GM18499 (cell line): ENCODE results near the gene RBM11.
"Not testable (repeated sequence)": the region's sequence is repeated elsewhere in the genome, so short reads cannot be mapped to it uniquely, and the experiment has no call there.

Experiments used
- ATAC-seq: cut with Tn5 transposase; IDR thresholded peaks from one replicate; pipeline ENCODE4 v1.9.1; 2021; ENCODE audit warnings: moderate number of reproducible peaks; ENCODE audit not compliant: insufficient read depth, unreplicated experiment

RBM11 gene, protein sequence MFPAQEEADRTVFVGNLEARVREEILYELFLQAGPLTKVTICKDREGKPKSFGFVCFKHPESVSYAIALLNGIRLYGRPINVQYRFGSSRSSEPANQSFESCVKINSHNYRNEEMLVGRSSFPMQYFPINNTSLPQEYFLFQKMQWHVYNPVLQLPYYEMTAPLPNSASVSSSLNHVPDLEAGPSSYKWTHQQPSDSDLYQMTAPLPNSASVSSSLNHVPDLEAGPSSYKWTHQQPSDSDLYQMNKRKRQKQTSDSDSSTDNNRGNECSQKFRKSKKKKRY

DNA sequence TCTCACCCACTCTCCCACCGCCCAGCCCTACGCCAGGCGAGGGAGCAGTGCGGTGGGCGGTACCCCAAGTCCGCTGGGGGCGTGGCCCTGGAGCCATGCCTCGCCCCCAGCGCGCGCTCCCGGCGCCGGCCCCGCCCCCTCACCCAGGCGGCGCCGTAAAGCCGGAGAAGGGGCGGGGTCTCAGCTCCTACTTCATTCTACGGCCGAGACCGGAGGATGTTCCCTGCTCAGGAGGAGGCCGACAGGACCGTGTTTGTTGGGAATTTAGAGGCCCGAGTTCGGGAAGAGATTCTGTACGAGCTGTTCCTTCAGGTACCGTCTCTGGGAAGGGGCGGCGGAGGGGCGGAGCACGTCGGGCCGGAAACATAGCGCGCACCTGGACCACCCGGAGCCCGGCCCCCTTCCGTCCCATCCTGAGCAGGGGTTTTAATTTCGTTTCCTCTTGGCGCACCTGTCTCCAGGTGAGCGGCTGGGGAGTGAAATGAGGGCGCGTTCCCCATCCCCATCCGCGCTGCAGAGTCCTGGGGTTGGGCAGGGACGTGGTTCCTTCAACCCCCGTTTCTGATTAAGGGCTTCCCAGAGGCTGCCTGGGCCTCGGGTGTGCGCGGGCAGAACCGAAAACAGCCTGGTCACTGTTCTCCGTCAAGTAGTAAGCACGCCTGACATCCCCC is at the start of gene RBM11:
TSS of gene RBM11 (plus strand) at position 187 of the 671 bp plus-strand sequence. CDS start at position 217, 30 bp downstream.
- ATAC-seq, result peak; percentile 43

- ATAC-seq, result not testable (repeated sequence)
Observed at GRCh38 chr21:14166463-14167223, 49.3 kb upstream of the RBM11 start.

GRCh38 chr21:14206222-14206621 is 9.7 kb upstream of the RBM11 start:
- no peak for ATAC-seq

DNA sequence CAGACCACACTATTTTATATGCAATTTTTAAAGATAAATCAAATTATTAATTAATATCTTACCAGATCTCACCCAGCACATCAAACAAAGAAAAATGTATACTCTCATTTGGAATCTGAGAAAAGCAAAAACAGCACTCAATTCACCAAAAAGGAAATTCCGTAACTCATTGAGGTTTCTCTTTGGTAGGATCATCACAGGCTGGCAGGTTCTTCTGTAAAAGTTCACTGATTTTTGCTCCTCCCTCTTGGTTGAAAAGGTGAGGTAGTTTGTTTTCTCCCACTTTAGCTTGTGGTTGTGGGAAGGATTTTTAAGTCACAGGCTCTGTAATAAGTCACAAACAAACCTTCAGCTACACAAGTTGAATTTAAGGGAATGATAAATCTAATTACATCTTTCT is 5.2 kb upstream of the RBM11 start, which contains the start of gene LIPI:
TSS of gene LIPI (minus strand) at position 218 of the 400 bp plus-strand sequence. CDS start at position 108, 110 bp downstream.
- no peak for ATAC-seq

- ATAC-seq, result no peak
Observed at GRCh38 chr21:14213164-14213563, 2.8 kb upstream of the RBM11 start.

GRCh38 chr21:14223365-14223764 is 7.4 kb downstream of the RBM11 start:
- ATAC-seq, result no peak

DNA sequence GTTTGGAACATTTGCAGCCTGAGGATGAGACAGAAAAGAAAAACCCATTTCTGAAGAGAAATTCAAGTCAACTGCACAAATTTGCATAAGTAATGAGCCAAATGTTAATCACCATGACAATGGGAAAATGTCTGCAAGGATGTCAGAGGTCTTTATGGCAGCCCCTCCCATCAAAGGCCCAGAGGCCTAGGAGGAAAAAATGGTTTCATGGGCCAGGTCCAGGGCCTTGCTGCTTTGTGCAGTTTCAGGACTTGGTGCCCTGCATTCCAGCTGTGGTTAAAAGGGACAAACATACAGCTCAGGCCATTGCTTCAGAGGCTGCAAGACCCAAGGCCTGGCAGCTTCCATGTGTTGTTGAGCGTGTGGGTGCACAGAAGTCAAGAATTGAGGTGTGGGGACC is 13.4 kb downstream of the RBM11 start:
- ATAC-seq, result no peak

DNA sequence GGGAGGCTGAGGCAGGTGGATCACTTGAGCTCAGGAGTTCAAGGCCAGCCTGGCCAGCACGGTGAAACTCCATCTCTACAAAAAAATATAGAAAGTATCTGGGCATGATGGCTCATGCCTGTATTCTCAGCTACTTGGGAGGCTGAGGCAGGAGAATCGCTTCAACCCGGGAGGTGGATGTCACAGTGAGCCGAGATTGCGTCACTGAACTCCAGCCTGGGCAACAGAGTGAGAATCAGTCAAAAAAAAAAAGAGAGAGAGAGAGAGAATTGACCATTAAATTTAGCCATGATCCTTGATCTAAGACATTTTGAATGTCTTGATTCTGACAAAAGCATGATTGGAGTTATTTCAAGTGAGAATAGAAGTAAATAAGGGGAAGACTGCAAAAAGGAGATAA is 19.1 kb downstream of the RBM11 start:
- no peak for ATAC-seq

GRCh38 chr21:14236180-14236579 is 20.2 kb downstream of the RBM11 start:
- ATAC-seq, result no peak

- no peak for ATAC-seq
Observed at GRCh38 chr21:14239281-14239680, 23.3 kb downstream of the RBM11 start.

- ATAC-seq, result no peak
Observed at GRCh38 chr21:14241297-14241696, 25.3 kb downstream of the RBM11 start.

DNA sequence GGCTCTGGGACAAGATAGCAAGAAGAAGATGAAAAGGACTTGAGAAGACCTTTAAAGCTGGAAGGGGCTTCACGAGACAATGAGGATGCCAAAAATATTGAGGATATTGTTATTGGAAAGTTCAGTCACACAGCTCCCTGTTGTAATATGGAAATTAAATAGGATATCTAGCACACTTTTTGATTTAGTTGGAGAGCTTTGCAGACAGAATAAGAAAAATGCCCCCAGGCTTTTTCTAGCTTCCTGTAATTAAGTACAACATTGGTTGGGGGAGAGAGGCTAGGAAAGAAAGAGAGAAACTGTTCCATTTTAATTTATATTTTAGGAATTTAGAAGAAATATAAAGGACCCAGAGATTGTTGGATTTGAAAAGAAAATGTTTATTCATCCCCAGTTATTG is 27.5 kb downstream of the RBM11 start:
- ATAC-seq, result no peak

DNA sequence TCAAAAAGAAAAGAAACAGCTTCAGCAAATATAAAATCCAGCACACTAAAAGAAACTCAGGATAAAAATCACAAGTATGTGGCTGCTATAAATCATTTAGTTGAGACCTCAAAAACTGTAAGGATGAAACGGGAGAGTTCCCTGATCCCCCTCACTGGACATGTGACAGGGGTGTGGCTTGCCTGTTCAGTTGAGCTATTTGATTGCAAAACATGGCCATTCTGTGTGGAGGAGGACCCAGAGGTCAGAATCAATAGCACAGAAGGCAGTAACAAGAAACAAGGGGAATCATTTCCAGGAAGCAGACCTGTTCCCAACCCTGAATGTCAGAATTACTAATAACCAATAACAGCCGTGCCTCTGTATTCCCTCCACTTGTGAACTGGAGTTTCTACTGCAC is 27.9 kb downstream of the RBM11 start:
- ATAC-seq, result no peak

DNA sequence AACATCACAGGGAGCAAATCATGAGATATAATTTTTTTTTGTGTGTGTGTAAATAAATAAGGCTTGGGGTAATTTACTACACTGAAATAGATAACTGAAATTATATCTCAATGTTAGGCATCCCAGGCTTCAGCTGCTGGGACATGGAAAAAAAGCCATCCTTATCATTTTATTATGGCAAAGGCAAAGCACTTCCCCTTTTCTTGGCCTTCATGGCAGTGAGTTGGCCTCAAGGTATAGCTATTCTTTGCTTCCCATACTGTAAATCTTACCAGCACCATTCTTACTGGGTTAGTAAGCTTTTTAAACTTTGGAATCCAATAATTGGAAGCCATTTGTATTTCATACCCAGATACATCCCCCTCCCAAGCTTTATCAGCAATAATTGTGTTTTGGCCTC is 29.0 kb downstream of the RBM11 start:
- ATAC-seq, result no peak

GRCh38 chr21:14245711-14246110 is 29.8 kb downstream of the RBM11 start:
- no peak for ATAC-seq

GRCh38 chr21:14251336-14251735 is 35.4 kb downstream of the RBM11 start:
- no peak for ATAC-seq

GRCh38 chr21:14259747-14260146 is 43.8 kb downstream of the RBM11 start:
- ATAC-seq, result no peak

- ATAC-seq, result no peak
Observed at GRCh38 chr21:14260174-14260764, 44.3 kb downstream of the RBM11 start.

- no peak for ATAC-seq
Observed at GRCh38 chr21:14262039-14262438, 46.1 kb downstream of the RBM11 start.

DNA sequence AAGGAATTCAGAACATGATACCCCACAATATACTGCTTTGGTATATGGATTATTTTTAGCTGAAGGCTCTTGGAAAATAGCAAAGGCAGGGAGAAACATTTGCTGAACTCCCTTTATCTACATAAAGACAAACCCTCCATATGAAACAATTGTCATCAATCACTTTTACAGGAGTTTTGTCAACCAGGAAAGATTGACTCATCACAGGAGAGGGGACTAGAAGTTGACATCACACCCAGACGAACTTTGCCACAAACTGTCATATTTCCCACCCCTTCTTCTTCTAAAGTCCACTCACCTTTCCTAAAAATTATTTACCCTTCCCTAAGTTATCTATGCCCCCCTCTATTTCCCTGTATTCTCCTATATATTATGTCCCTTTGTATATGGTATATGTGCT is 47.9 kb downstream of the RBM11 start:
- ATAC-seq, result no peak

DNA sequence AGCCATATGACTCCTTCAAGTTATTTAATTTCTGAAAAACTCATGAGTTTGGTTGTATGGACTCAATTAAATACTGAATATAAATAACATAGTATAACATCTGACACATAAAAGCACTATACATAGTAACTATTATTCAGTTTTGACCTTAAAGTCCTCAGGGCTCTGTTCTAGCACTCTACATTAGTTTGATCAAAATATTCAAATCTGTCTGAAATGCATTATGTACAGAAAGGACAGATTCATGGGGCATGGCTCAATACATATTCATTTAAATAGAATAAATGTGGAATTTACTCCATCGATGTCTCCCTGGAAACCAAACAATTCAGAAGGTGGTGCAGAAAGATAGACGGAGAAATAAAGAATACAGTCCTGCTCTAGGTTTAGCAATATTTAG is 49.1 kb downstream of the RBM11 start:
- ATAC-seq, result no peak
